GM18867 (cell line): Measurements from ENCODE around the gene TGIF2LX.
"Not testable (repeated sequence)": the region's sequence is repeated elsewhere in the genome, so short reads cannot be mapped to it uniquely, and the experiment has no call there.

Experiments used
- ATAC-seq: cut with Tn5 transposase; IDR thresholded peaks from one replicate; pipeline ENCODE4 v1.9.1; 2021; ENCODE audit warnings: mild to moderate bottlenecking, moderate library complexity; ENCODE audit not compliant: unreplicated experiment

The TGIF2LX gene

DNA sequence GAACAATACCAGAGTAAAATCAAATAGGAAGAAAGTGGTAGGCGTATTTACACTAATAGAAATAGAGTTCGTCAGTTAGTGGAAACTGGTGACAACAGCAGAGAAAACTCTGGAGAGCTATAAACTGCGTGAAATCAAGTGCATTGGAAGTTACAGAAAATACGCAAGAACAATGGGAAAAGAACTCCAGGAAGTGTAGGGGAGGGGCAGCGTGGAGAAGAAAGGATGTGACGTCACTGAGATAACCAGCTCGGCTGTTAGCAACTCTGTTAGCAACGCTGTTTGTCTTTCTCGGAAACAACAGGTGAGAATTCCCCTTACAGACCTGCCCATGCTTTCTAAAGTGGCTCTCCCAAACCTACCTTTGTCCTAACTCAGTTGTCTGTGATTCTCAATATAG is at the start of gene TGIF2LX:
Gene TGIF2LX, plus strand, starts transcription at position 244 of the 400 bp plus-strand sequence. CDS start 178 bp downstream, outside the sequence.
- not testable (repeated sequence) for ATAC-seq

DNA sequence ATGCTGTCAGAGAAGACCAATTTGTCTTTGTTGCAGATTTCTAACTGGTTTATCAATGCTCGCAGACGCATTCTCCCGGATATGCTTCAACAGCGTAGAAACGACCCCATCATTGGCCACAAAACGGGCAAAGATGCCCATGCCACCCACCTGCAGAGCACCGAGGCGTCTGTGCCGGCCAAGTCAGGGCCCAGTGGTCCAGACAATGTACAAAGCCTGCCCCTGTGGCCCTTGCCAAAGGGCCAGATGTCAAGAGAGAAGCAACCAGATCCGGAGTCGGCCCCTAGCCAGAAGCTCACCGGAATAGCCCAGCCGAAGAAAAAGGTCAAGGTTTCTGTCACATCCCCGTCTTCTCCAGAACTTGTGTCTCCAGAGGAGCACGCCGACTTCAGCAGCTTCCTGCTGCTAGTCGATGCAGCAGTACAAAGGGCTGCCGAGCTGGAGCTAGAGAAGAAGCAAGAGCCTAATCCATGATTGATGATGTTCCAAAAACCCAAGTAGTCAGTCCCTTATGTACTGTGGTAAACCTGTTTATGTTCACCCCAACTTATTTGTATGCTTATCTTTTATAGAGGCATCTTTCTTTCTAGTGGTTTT is 728 bp downstream of the TGIF2LX start:
- ATAC-seq: not testable (repeated sequence)

DNA sequence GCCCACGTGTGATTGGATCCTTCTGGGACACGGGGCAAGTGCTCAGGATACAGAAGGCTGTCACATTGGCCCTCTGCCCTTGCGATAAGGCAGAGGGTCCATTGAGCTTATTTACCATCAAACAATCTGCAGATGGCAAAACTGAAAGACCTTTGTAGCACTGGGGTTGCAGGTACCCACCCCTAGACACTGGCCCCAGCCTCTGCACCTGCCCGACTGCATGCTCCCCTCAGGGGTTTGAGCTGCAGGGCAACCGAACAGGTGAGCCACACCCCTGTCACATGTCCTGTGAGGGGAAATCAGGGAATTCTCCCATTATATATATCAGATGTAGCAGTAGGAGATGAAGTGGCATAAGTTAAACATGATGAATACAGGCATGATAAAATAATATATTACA is 21.4 kb downstream of the TGIF2LX start:
- not testable (repeated sequence) for ATAC-seq

DNA sequence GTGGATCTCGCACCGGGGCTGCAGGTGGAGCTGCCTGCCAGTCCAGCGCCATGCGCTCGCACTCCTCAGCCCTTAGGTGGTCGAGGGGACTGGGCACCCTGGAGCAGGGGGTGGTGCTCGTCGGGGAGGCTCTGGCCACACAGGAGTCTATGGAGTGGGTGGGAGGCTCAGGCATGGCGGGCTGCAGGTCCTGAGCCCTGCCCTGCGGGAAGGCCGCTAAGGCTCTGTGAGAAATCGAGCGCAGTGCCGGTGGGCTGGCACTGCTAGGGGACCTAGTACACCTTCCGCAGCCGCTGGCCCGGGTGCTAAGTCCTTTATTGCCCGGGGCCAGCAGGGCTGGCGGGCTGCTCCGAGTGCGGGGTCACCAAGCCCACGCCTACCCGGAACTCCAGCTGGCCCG is 43.9 kb downstream of the TGIF2LX start:
- ATAC-seq: not testable (repeated sequence)
